ENCODE data around the gene ATP2C2.

Gene ATP2C2

GRCh38 chr16:84368308-84368996 lies at the start of gene ATP2C2:
ATP2C2 (plus strand) TSS chr16:84368538; CDS start chr16:84368616, 78 bp downstream.
- DNase-seq (ENCODE audit: insufficient read length, low spot score), result no peak
- TF ChIP-seq CTCF (IDR thresholded peaks at IDR 0.05; ENCODE audit: insufficient read depth, missing control alignments), result no peak
- FAIRE-seq, result no peak

- DNase-seq (ENCODE audit: insufficient read length, low spot score) (no peak), FAIRE-seq (no peak)
- TF ChIP-seq CTCF (IDR thresholded peaks at IDR 0.05; ENCODE audit: insufficient read depth, missing control alignments), result no peak
Observed at GRCh38 chr16:84319146-84319760, 49.1 kb upstream of the ATP2C2 start.

- no peak for TF ChIP-seq CTCF (IDR thresholded peaks at IDR 0.05; ENCODE audit: insufficient read depth, missing control alignments)
- no peak for FAIRE-seq
- no peak for DNase-seq (ENCODE audit: insufficient read length, low spot score)
Observed at GRCh38 chr16:84320511-84320910, 47.8 kb upstream of the ATP2C2 start.

- FAIRE-seq (no peak), DNase-seq (ENCODE audit: insufficient read length, low spot score) (no peak)
- no peak for TF ChIP-seq CTCF (IDR thresholded peaks at IDR 0.05; ENCODE audit: insufficient read depth, missing control alignments)
Observed at GRCh38 chr16:84321932-84322331, 46.4 kb upstream of the ATP2C2 start.

GRCh38 chr16:84322749-84323148 lies 45.6 kb upstream of the ATP2C2 start:
- FAIRE-seq (no peak), DNase-seq (ENCODE audit: insufficient read length, low spot score) (no peak)
- TF ChIP-seq CTCF (IDR thresholded peaks at IDR 0.05; ENCODE audit: insufficient read depth, missing control alignments), result no peak

GRCh38 chr16:84323606-84324005 lies 44.7 kb upstream of the ATP2C2 start:
- TF ChIP-seq CTCF (IDR thresholded peaks at IDR 0.05; ENCODE audit: insufficient read depth, missing control alignments), result no peak
- FAIRE-seq (no peak), DNase-seq (ENCODE audit: insufficient read length, low spot score) (no peak)

Data from D721Med (cell line).